ENCODE measurements around the gene ERC2.

DNA sequence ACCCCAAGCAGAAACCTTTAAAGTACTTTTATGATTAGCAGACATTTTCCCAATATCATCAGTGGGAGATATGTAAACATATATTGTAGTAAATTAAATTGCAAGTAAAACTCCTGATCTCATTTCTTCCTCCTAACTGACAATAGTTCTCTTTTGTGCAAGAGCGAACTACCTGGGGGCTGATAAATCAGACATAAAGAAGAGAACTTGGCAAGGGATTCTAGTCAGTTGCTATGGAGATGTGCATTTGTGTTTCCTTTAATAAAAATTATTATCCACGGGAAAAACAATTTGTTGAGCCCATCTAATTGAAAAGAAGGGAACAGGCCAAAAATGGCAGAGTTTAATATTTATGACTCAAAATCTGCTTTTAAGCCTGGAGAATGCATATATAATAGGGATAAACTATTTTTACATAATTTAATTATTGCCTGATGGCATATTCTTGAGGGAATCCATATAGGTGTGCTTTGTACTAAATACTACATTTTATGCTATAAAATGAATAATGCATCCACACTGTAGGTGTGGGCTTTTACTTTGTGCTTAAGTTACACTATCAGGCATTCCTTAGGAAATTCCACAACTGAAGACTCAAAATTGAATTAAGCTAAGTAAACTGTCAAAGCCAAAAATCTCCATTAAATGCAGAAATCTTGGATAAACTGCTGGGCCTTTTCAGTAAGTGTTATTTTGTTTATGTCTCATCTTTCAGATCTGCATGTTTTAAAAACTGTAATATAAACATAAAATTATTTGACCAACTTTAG lies 258.1 kb downstream of the ERC2 start:
- TF ChIP-seq, protein P1, sequence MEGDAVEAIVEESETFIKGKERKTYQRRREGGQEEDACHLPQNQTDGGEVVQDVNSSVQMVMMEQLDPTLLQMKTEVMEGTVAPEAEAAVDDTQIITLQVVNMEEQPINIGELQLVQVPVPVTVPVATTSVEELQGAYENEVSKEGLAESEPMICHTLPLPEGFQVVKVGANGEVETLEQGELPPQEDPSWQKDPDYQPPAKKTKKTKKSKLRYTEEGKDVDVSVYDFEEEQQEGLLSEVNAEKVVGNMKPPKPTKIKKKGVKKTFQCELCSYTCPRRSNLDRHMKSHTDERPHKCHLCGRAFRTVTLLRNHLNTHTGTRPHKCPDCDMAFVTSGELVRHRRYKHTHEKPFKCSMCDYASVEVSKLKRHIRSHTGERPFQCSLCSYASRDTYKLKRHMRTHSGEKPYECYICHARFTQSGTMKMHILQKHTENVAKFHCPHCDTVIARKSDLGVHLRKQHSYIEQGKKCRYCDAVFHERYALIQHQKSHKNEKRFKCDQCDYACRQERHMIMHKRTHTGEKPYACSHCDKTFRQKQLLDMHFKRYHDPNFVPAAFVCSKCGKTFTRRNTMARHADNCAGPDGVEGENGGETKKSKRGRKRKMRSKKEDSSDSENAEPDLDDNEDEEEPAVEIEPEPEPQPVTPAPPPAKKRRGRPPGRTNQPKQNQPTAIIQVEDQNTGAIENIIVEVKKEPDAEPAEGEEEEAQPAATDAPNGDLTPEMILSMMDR (IDR thresholded peaks at IDR 0.05; ENCODE audit: insufficient read depth, low read length, poor library complexity, severe bottlenecking), result no peak
- TF ChIP-seq EZH2phosphoT487 (conservative IDR thresholded peaks at IDR 0.05; ENCODE audit: low read length), result no peak

All from SU-DHL-6 (cell line).